ENCODE measurements around the gene PRTN3.
A peak's percentile ranks its signal among the peaks of the same experiment; 100 is the strongest.
"Not testable (repeated sequence)": the region's sequence is repeated elsewhere in the genome, so short reads cannot be mapped to it uniquely, and the experiment has no call there.

PRTN3 gene

DNA sequence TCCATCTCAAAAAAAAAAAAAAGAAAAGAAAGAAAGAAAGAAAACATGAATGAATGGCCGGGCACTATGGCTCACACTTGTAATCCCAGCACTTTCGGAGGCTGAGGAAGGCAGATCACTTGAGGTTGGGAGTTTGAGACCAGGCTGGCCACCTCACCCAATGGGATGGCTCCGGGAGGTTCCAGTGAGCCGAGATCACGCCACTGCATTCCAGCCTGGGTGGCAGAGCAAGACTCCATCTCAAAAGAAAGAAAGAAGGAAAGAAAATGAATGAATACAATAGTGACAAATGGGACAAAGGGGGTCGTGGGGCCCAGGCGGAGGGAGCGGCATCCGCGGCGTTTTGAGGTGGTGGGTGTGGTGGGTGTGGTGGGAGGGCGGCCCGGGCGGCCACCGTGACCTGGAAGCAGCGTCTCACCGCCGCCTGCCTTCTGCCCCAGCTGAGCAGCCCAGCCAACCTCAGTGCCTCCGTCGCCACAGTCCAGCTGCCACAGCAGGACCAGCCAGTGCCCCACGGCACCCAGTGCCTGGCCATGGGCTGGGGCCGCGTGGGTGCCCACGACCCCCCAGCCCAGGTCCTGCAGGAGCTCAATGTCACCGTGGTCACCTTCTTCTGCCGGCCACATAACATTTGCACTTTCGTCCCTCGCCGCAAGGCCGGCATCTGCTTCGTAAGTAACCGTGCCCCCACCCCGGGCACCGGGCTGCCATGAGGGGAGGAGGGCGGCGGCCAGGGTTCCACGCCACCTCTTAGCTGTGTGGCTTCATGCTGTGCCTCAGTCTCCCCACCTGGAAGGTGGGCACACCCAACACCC lies 5.1 kb downstream of the PRTN3 start:
- H3K9ac ChIP-seq, result no peak overlapping the region
- no peak overlapping the region for H3K4me2 ChIP-seq
- H3K27me3 ChIP-seq, result peaks cover 90% of the 10 kb centered on the region
- peaks cover 23% of the 10 kb centered on the region for H3K4me1 ChIP-seq
- no peak for TF ChIP-seq Cebpa-rat (IDR thresholded peaks at IDR 0.05)
- no peak overlapping the region for H3K4me3 ChIP-seq
- no peak overlapping the region for H3K27ac ChIP-seq
- no peaks in the 10 kb centered on the region for H3K9me3 ChIP-seq
- no peaks in the 10 kb centered on the region for H3K36me3 ChIP-seq
- H4K20me1 ChIP-seq, result peaks cover 10% of the 10 kb centered on the region; the same call in 1 of the 2 replicates

DNA sequence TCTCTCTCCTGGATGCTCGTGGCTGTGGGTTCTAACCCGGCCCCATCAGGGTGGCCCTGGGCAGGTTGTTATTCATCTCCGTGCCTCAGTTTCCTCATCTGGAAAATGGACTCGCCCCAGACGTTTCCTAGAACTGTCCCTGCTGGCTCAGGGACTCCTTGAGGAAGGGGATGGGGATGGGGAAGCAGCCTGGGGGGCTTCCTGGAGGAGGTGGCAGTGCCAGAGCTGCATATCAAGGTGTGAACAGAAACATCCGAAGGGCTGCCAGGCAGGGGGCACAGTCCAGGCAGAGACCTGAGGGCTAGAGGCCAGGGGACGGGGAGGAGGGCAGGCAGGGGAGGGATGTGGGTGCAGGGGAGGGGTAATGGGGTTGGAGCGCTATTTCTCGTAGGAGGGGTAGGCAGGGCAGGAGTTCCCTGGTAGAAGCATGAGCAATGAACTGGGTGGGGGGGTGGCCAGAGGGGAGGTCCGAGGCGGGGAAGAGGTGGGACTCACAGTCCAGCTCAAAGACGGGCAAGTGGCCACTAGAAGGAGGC lies 7.7 kb downstream of the PRTN3 start:
- peaks cover 23% of the 10 kb centered on the region for H3K4me1 ChIP-seq
- no peak overlapping the region for H3K27ac ChIP-seq
- peaks cover 91% of the 10 kb centered on the region for H3K27me3 ChIP-seq

GRCh38 chr19:849195-849594 lies 8.4 kb downstream of the PRTN3 start:
- H3K9me3 ChIP-seq, H3K27ac ChIP-seq, H3K4me2 ChIP-seq, H3K4me3 ChIP-seq, H3K9ac ChIP-seq, H3K36me3 ChIP-seq: not testable (repeated sequence)
- H4K20me1 ChIP-seq, result 0 out of 2 replicates have a peak, but pooled peaks cover 10% of the 10 kb centered on the region
- peaks cover 85% of the 10 kb centered on the region for H3K27me3 ChIP-seq
- peaks cover 23% of the 10 kb centered on the region for H3K4me1 ChIP-seq

More for the DNA sequence above, 7.7 kb downstream of the PRTN3 start:
- Histone ChIP-seq H3K9ac (no peak overlapping the region), H3K4me2 (peak overlapping the region; percentile 30), H4K20me1 (0 out of 2 replicates have a peak, but pooled peaks cover 10% of the 10 kb centered on the region), H3K9me3 (no peaks in the 10 kb centered on the region), H3K36me3 (no peaks in the 10 kb centered on the region), H3K4me3 (no peak overlapping the region)
- TF ChIP-seq Cebpa-rat (IDR thresholded peaks at IDR 0.05), result no peak

- Histone ChIP-seq H3K36me3 (no peaks in the 10 kb centered on the region), H4K20me1 (0 out of 2 replicates have a peak, but pooled peaks cover 10% of the 10 kb centered on the region), H3K9me3 (no peaks in the 10 kb centered on the region), H3K27me3 (peaks cover 73% of the 10 kb centered on the region), H3K4me1 (peaks cover 13% of the 10 kb centered on the region), H3K4me3 (no peak overlapping the region), H3K27ac (no peak overlapping the region), H3K9ac (no peak overlapping the region), H3K4me2 (no peak overlapping the region)
- TF ChIP-seq Cebpa-rat (IDR thresholded peaks at IDR 0.05), result no peak
These were observed 9.6 kb downstream of the PRTN3 start for GRCh38 chr19:850221-850978.

GRCh38 chr19:850979-851335 lies 10.2 kb downstream of the PRTN3 start:
- no peak overlapping the region for H3K9ac ChIP-seq
- H3K4me3 ChIP-seq, result no peak overlapping the region
- no peak for TF ChIP-seq Cebpa-rat (IDR thresholded peaks at IDR 0.05)
- no peaks in the 10 kb centered on the region for H3K36me3 ChIP-seq
- no peak overlapping the region for H3K4me2 ChIP-seq
- no peak overlapping the region for H3K27ac ChIP-seq
- H4K20me1 ChIP-seq, result 0 out of 2 replicates have a peak, but pooled peaks cover 6% of the 10 kb centered on the region
- H3K4me1 ChIP-seq, result peaks cover 11% of the 10 kb centered on the region
- H3K9me3 ChIP-seq, result no peaks in the 10 kb centered on the region
- H3K27me3 ChIP-seq, result peaks cover 67% of the 10 kb centered on the region

DNA sequence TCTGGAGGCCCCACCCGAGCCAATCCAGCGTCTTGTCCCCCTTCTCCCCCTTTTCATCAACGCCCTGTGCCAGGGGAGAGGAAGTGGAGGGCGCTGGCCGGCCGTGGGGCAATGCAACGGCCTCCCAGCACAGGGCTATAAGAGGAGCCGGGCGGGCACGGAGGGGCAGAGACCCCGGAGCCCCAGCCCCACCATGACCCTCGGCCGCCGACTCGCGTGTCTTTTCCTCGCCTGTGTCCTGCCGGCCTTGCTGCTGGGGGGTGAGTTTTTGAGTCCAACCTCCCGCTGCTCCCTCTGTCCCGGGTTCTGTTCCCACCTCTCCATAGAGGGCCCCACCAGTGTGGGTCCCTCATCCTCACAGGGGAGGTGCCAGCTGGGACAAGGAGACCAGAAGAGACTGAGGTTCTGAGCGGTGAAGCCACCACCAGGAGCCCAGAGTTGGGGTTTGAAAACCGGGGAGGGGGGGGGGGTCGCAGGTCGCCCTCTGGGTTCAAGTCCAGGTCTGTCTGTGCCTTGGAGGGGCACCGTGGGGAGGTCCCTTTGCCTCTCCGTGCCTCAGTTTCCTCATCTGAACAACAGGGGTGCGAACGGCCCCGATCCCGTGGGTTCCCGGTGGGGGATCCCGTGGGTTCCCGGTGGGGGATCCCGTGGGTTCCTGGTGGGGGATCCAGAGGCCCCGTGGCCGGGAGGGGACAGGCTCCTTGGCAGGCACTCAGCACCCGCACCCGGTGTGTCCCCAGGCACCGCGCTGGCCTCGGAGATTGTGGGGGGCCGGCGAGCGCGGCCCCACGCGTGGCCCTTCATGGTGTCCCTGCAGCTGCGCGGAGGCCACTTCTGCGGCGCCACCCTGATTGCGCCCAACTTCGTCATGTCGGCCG lies 11.6 kb downstream of the PRTN3 start, which contains the start of gene ELANE:
Gene ELANE, plus strand, starts transcription at position 168 of the 878 bp plus-strand sequence. Its CDS starts 26 bp downstream, at position 194.
- Histone ChIP-seq H3K4me2 (no peak within 1 kb of the TSS), H4K20me1 (no peaks in the 10 kb centered on the region)

GRCh38 chr19:853014-853585 lies 12.3 kb downstream of the PRTN3 start:
- Histone ChIP-seq H3K4me3 (no peak overlapping the region), H3K4me1 (peaks cover 7% of the 10 kb centered on the region), H4K20me1 (no peaks in the 10 kb centered on the region; the same call in 1 of the 2 replicates), H3K36me3 (no peaks in the 10 kb centered on the region), H3K4me2 (no peak overlapping the region), H3K27me3 (peaks cover 54% of the 10 kb centered on the region), H3K9me3 (no peaks in the 10 kb centered on the region), H3K27ac (no peak overlapping the region), H3K9ac (no peak overlapping the region)
- no peak for TF ChIP-seq Cebpa-rat (IDR thresholded peaks at IDR 0.05)

More for the DNA sequence above, 11.6 kb downstream of the PRTN3 start, which contains the start of gene ELANE:
- Histone ChIP-seq H3K4me3 (no peak within 1 kb of the TSS), H3K27ac (no peak within 1 kb of the TSS), H3K36me3 (no peaks in the 10 kb centered on the region), H3K27me3 (peaks cover 54% of the 10 kb centered on the region), H3K9ac (no peak within 1 kb of the TSS), H3K4me1 (peaks cover 9% of the 10 kb centered on the region), H3K9me3 (no peaks in the 10 kb centered on the region)
- no peak for TF ChIP-seq Cebpa-rat (IDR thresholded peaks at IDR 0.05)

GRCh38 chr19:853614-854220 lies 12.9 kb downstream of the PRTN3 start:
- H4K20me1 ChIP-seq, H3K27ac ChIP-seq, H3K4me2 ChIP-seq, H3K9ac ChIP-seq, H3K9me3 ChIP-seq, H3K4me1 ChIP-seq, H3K36me3 ChIP-seq, H3K4me3 ChIP-seq: not testable (repeated sequence)
- H3K27me3 ChIP-seq, result peaks cover 54% of the 10 kb centered on the region

Data from BLaER1 (cell line).